HG03139 (cell line): ENCODE results near the gene CHRM5.

ENCODE experiments used
- ATAC-seq: cut with Tn5 transposase; IDR thresholded peaks from one replicate; pipeline ENCODE4 v1.9.1; 2021; ENCODE audit not compliant: unreplicated experiment

Gene CHRM5

GRCh38 chr15:34084086-34084485 is 115.8 kb downstream of the CHRM5 start:
- no peak for ATAC-seq

DNA sequence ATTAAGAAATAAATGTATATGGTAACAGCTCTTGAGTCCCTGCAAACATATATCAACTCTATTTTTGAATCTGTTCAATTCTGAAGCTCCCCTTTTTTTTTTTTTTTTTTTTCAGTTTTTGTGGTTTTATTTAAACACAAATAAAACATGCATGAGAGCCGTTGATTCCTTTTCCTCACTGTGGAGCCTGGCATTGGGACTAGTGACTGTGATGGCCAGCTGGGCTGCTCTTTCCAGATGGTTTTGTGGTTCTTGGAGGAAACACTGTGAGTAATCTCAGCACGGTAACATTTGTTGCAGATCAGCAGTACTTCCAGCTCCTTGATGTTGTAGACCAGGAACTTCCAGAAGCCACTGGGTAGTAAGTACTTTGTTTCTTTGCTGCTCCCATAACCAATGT is 117.4 kb downstream of the CHRM5 start:
- ATAC-seq, result no peak

- ATAC-seq, result no peak
Observed at GRCh38 chr15:34099914-34100313, 131.6 kb downstream of the CHRM5 start.

- peak; percentile 98 for ATAC-seq
Observed at GRCh38 chr15:34101366-34102174, 133.3 kb downstream of the CHRM5 start, which contains the start of the genes EMC7 and PGBD4. Gene EMC7 (minus strand): TSS chr15:34101862. CDS start chr15:34101839, 23 bp downstream. Gene PGBD4 (plus strand): TSS chr15:34102083. CDS start chr15:34102532, 449 bp downstream.

DNA sequence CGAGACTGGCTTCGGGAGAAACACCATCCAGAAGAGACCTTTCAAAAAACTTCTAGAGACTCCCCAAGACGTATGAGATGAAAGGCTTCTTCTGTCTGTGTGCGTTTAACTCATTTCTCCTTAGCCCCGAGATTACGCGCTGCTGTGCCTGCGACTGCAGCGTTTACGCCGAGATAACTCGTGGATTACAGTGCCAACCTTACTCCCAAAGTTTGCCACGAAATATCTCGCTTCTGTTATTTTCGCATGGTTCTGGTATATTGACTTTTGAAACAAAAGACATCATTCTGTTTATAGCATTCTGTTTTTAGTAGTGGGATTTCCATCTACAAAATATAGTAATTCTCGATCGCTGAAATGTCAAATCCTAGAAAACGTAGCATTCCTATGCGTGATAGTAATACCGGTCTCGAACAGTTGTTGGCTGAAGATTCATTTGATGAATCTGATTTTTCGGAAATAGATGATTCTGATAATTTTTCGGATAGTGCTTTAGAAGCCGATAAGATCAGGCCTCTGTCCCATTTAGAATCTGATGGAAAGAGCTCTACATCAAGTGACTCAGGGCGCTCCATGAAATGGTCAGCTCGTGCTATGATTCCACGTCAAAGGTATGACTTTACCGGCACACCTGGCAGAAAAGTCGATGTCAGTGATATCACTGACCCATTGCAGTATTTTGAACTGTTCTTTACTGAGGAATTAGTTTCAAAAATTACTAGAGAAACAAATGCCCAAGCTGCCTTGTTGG is 134.1 kb downstream of the CHRM5 start:
- no peak for ATAC-seq

DNA sequence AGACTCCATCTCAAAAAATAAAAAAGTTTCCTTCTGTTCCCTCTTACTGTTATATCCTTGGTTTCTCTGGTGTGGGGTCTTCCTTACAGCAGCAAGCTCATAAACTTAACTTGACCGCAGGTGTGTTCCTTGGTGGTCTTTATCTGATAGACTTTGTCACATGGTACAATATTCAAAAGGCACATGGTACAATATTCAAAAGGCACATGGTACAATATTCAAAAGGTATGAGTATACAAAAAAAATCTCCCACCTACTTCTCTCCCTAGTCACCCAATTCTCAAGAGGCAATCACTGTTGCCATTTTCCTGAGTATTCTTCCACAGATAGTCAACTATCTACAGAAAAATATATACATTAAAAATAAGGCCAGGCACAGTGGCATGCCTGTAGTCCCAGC is 138.1 kb downstream of the CHRM5 start:
- ATAC-seq, result no peak

DNA sequence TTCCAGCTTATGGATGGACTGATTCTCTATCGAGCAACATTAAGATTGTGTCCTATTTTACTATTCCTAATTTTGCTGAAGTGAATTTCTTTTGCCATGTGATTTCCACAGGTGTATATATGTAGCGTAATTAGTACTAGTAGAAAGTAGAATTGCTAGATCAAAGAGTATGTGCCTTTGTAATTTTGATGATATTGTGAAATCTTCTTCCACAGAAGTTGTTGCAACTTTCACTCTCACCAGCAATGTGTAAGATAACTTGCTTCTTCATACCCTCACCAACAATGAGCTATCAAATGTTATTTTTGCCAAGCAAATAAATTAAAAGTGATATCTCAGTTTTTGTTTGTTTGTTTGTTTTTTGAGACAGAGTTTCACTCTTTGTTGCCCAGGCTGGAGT is 139.0 kb downstream of the CHRM5 start:
- ATAC-seq, result no peak

GRCh38 chr15:34109797-34110663 is 141.7 kb downstream of the CHRM5 start:
- ATAC-seq, result no peak

DNA sequence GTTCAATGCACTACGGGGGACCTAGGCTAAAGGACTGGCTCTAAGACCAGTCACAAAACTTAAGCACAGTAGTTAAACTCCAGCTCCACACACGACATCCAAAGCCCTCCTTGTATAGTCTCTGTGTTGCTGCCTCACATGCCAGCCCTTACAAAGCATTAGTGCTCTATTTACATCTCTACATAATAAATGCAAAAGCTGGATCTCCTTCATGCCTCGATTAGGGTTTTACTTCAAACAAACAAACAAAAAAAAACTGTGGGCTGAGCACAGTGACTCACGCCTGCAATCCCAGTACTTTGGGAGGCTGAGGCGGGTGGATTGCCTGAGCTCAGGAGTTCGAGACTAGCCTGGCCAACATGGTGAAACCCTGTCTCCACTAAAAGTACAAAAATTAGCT is 143.2 kb downstream of the CHRM5 start:
- no peak for ATAC-seq

- ATAC-seq, result no peak
Observed at GRCh38 chr15:34114215-34114614, 145.9 kb downstream of the CHRM5 start.

- ATAC-seq, result no peak
Observed at GRCh38 chr15:34114739-34115138, 146.4 kb downstream of the CHRM5 start.

DNA sequence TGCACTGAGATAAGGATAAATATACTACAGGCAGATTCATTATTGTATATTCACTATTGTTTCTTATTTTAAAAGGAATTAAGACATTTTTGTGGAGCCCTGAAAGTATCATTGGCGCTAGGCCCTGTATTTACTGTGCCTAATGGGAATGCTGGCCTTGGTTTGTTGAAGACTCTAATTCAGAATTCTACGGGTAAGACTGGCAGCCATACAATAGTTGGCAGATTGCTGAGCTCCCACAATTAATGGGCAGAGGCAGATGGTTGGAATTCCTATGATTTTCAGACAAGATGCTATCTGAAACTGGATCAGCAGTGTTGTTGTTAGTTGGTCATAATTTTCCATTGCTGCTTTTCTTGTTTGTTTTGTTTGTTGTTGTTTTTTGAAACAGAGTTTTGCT is 148.3 kb downstream of the CHRM5 start:
- no peak for ATAC-seq
